Neural progenitor cell (in vitro differentiated cells): ENCODE measurements around the gene LAP3. TPM values are rescaled to one million over a fixed set of nuclear protein-coding genes. Genes with fewer than 3 reads are reported as not detected.

ENCODE experiments used
- DNase-seq: peaks from one replicate; pipeline ENCODE4 v3.0.0-alpha.2; 2016; ENCODE audit warnings: low spot score
- H2AFZ ChIP-seq: fragments of 200-600 bp; sonication (generic); replicated peaks from 2 replicates; pipeline ENCODE4 v1.6.1; 2016; ENCODE audit warnings: antibody characterized with exemption
- H3F3A ChIP-seq: fragments of 200-600 bp; sonication (generic); 2 replicates; pipeline ENCODE4 v1.6.1; 2016; ENCODE audit warnings: antibody characterized with exemption, low read depth
- H3K27ac ChIP-seq: fragments of 200-600 bp; sonication (generic); 2 replicates; pipeline ENCODE4 v1.5.1; 2016; ENCODE audit warnings: mild to moderate bottlenecking
- H3K27me3 ChIP-seq: fragments of 200-600 bp; sonication (generic); 2 replicates; pipeline ENCODE4 v1.6.1; 2016; ENCODE audit warnings: mild to moderate bottlenecking, moderate library complexity
- H3K36me3 ChIP-seq: fragments of 200-600 bp; sonication (generic); 2 replicates; pipeline ENCODE4 v1.5.1; 2016
- H3K4me1 ChIP-seq: fragments of 200-600 bp; sonication (generic); 2 replicates; pipeline ENCODE4 v1.6.1; 2016; ENCODE audit warnings: mixed run types
- H3K4me2 ChIP-seq: fragments of 200-600 bp; sonication (generic); 2 replicates; pipeline ENCODE4 v1.6.1; 2016
- H3K4me3 ChIP-seq: fragments of 200-600 bp; sonication (generic); 2 replicates; pipeline ENCODE4 v1.5.1; 2016
- H3K79me2 ChIP-seq: fragments of 200-600 bp; sonication (generic); 2 replicates; pipeline ENCODE4 v1.6.1; 2016; ENCODE audit warnings: low read depth
- H3K9ac ChIP-seq: fragments of 200-600 bp; sonication (generic); 2 replicates; pipeline ENCODE4 v1.6.1; 2016
- H3K9me3 ChIP-seq: fragments of 200-600 bp; sonication (generic); 2 replicates; pipeline ENCODE4 v1.5.1; 2016; ENCODE audit warnings: low read depth
- H4K20me1 ChIP-seq: fragments of 200-600 bp; sonication (generic); 2 replicates; pipeline ENCODE4 v1.6.1; 2016; ENCODE audit warnings: low read depth
- H3K27ac Mint-ChIP-seq: 3 replicates; pipeline ENCODE4 v1.8.0; 2021; ENCODE audit warnings: mixed read lengths
- H3K27me3 Mint-ChIP-seq: 2 replicates; pipeline ENCODE4 v1.8.0; 2022; ENCODE audit warnings: low read depth, mild to moderate bottlenecking, inconsistent platforms, moderate library complexity, mixed read lengths; ENCODE audit not compliant: insufficient read depth
- H3K36me3 Mint-ChIP-seq: 3 replicates; pipeline ENCODE4 v1.8.0; 2021; ENCODE audit warnings: mixed read lengths
- H3K4me1 Mint-ChIP-seq: 3 replicates; pipeline ENCODE4 v1.8.0; 2021; ENCODE audit warnings: mixed read lengths
- H3K4me3 Mint-ChIP-seq: 3 replicates; pipeline ENCODE4 v1.8.0; 2021; ENCODE audit warnings: mild to moderate bottlenecking, moderate library complexity, mixed read lengths
- H3K9me3 Mint-ChIP-seq: 3 replicates; pipeline ENCODE4 v1.8.0; 2020; ENCODE audit warnings: mixed read lengths
- EZH2 ChIP-seq: fragments of 200-600 bp; sonication (generic); IDR thresholded peaks from 2 replicates; pipeline ENCODE4 v1.6.1; 2017; ENCODE audit warnings: antibody characterized with exemption, mild to moderate bottlenecking, moderate library complexity
- EZH2phosphoT487 ChIP-seq: fragments of 200-600 bp; sonication (generic); IDR thresholded peaks from 2 replicates; pipeline ENCODE4 v1.6.1; 2017; ENCODE audit warnings: antibody characterized with exemption
- total RNA-seq: library from RNA; depleted of rRNA; stranded (reverse); fragments of >200 nt; gene quantifications from 2 replicates; pipeline ENCODE4 v1.2.3, GENCODE V29; 2015; ENCODE audit warnings: low replicate concordance
- TF ChIP-seq, protein P1 (sequence below): fragments of 200-600 bp; sonication (generic); IDR thresholded peaks from 2 replicates; pipeline ENCODE4 v1.5.1; 2017; ENCODE audit warnings: antibody characterized with exemption, mild to moderate bottlenecking

The LAP3 gene
- total RNA-seq, 1 donor from 2014 or later: 58.3 TPM

DNA sequence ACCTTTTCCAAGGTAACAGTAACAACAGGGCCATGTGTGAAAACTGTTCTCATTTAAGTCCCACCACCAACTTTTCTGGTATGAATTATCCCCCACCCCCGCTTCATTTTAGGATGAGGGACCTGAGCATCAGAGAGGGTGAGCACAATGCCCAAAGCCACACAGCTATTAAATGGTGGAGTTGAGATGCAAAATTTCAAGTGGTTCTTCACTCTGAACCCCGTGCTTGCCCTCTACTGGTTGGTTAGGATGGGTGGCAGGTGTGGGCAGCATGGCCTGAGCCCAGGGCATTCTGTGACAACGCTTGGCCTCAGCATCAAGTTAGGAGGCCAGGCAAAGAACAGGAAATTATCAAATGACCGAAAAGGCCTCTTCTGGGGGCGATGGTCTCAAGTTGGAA is 70.9 kb downstream of the LAP3 start:
- Mint-ChIP-seq H3K4me3 (no peak overlapping the region), H3K4me1 (no peaks in the 10 kb centered on the region), H3K36me3 (peaks cover 6% of the 10 kb centered on the region), H3K9me3 (peaks cover 9% of the 10 kb centered on the region), H3K27me3 (peaks cover 5% of the 10 kb centered on the region), H3K27ac (no peak overlapping the region)
- DNase-seq: no peak
- Histone ChIP-seq H3K9me3 (no peaks in the 10 kb centered on the region), H3K4me2 (no peak overlapping the region), H4K20me1 (no peaks in the 10 kb centered on the region), H3K4me1 (no peaks in the 10 kb centered on the region), H3F3A (no peaks in the 10 kb centered on the region), H3K4me3 (no peak overlapping the region), H3K27ac (no peak overlapping the region), H3K36me3 (no peaks in the 10 kb centered on the region), H2AFZ (no peak overlapping the region), H3K79me2 (no peaks in the 10 kb centered on the region), H3K9ac (no peak overlapping the region), H3K27me3 (no peaks in the 10 kb centered on the region)
- TF ChIP-seq, protein P1, sequence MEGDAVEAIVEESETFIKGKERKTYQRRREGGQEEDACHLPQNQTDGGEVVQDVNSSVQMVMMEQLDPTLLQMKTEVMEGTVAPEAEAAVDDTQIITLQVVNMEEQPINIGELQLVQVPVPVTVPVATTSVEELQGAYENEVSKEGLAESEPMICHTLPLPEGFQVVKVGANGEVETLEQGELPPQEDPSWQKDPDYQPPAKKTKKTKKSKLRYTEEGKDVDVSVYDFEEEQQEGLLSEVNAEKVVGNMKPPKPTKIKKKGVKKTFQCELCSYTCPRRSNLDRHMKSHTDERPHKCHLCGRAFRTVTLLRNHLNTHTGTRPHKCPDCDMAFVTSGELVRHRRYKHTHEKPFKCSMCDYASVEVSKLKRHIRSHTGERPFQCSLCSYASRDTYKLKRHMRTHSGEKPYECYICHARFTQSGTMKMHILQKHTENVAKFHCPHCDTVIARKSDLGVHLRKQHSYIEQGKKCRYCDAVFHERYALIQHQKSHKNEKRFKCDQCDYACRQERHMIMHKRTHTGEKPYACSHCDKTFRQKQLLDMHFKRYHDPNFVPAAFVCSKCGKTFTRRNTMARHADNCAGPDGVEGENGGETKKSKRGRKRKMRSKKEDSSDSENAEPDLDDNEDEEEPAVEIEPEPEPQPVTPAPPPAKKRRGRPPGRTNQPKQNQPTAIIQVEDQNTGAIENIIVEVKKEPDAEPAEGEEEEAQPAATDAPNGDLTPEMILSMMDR: peak; percentile 8
- no peak for TF ChIP-seq EZH2phosphoT487

GRCh38 chr4:17650406-17650805 is 73.4 kb downstream of the LAP3 start:
- Mint-ChIP-seq H3K4me3 (no peak overlapping the region), H3K36me3 (no peaks in the 10 kb centered on the region), H3K9me3 (peaks cover 2% of the 10 kb centered on the region), H3K27ac (no peak overlapping the region), H3K4me1 (no peaks in the 10 kb centered on the region), H3K27me3 (peaks cover 7% of the 10 kb centered on the region)
- Histone ChIP-seq H3K9ac (no peak overlapping the region), H3K27ac (no peak overlapping the region), H3F3A (no peaks in the 10 kb centered on the region), H3K27me3 (no peaks in the 10 kb centered on the region), H2AFZ (no peak overlapping the region), H3K9me3 (no peaks in the 10 kb centered on the region), H3K4me3 (no peak overlapping the region), H4K20me1 (no peaks in the 10 kb centered on the region), H3K4me2 (no peak overlapping the region), H3K4me1 (no peaks in the 10 kb centered on the region), H3K36me3 (no peaks in the 10 kb centered on the region), H3K79me2 (no peaks in the 10 kb centered on the region)
- TF ChIP-seq EZH2 (no peak), EZH2phosphoT487 (no peak)
- TF ChIP-seq, protein P1: no peak
- no peak for DNase-seq

GRCh38 chr4:17654701-17655100 is 77.7 kb downstream of the LAP3 start:
- Mint-ChIP-seq H3K27ac (no peak overlapping the region), H3K36me3 (no peaks in the 10 kb centered on the region), H3K27me3 (peaks cover 2% of the 10 kb centered on the region), H3K4me3 (no peak overlapping the region), H3K9me3 (no peaks in the 10 kb centered on the region), H3K4me1 (peaks cover 5% of the 10 kb centered on the region)
- Histone ChIP-seq H3K79me2 (no peaks in the 10 kb centered on the region), H3K36me3 (no peaks in the 10 kb centered on the region), H3K4me2 (no peak overlapping the region), H3K9ac (no peak overlapping the region), H3K27me3 (no peaks in the 10 kb centered on the region), H4K20me1 (no peaks in the 10 kb centered on the region), H3K4me3 (no peak overlapping the region), H3K4me1 (peaks cover 3% of the 10 kb centered on the region), H3K27ac (no peak overlapping the region), H3K9me3 (no peaks in the 10 kb centered on the region), H3F3A (no peaks in the 10 kb centered on the region), H2AFZ (no peak overlapping the region)
- no peak for DNase-seq
- TF ChIP-seq EZH2 (no peak), EZH2phosphoT487 (no peak)
- TF ChIP-seq, protein P1: no peak

DNA sequence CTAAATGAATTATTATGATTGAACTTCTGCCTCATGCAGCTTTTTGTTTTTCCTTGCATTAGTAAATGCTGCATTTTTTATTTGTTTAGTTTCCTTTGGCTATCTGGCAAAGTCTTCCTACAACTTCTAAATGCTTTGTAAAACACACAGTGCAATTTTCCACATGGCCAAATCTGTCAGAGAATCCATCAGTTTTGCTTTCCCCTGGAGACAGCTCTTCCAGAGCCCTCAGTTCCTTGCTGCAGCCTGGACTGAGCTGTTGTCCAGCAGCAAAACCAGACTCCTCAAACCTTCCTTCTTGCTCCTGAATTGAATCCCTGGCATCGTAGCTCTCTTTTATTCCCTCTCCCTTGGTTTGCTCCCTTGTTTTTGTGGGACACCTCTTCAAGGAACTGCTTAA is 80.1 kb downstream of the LAP3 start:
- Histone ChIP-seq H3K4me1 (peaks cover 3% of the 10 kb centered on the region), H3K27ac (no peak overlapping the region), H3K9me3 (no peaks in the 10 kb centered on the region), H3F3A (no peaks in the 10 kb centered on the region), H3K36me3 (no peaks in the 10 kb centered on the region), H4K20me1 (no peaks in the 10 kb centered on the region), H3K79me2 (no peaks in the 10 kb centered on the region), H3K4me3 (no peak overlapping the region), H3K9ac (no peak overlapping the region), H3K27me3 (no peaks in the 10 kb centered on the region), H3K4me2 (no peak overlapping the region), H2AFZ (no peak overlapping the region)
- Mint-ChIP-seq H3K36me3 (no peaks in the 10 kb centered on the region), H3K27ac (no peak overlapping the region), H3K4me3 (no peak overlapping the region), H3K9me3 (no peaks in the 10 kb centered on the region), H3K27me3 (peaks cover 2% of the 10 kb centered on the region), H3K4me1 (peaks cover 5% of the 10 kb centered on the region)
- DNase-seq: no peak
- TF ChIP-seq EZH2: no peak
- TF ChIP-seq, protein P1: no peak
- no peak for TF ChIP-seq EZH2phosphoT487
